GM19351 (cell line): ENCODE measurements around the gene CTDSP1.

Experiments
- ATAC-seq: cut with Tn5 transposase; IDR thresholded peaks from one replicate; pipeline ENCODE4 v1.9.1; 2021; ENCODE audit warnings: mild to moderate bottlenecking, moderate library complexity; ENCODE audit not compliant: unreplicated experiment

Gene CTDSP1

GRCh38 chr2:218382785-218383184, 16.9 kb upstream of the CTDSP1 start:
- ATAC-seq, result no peak

DNA sequence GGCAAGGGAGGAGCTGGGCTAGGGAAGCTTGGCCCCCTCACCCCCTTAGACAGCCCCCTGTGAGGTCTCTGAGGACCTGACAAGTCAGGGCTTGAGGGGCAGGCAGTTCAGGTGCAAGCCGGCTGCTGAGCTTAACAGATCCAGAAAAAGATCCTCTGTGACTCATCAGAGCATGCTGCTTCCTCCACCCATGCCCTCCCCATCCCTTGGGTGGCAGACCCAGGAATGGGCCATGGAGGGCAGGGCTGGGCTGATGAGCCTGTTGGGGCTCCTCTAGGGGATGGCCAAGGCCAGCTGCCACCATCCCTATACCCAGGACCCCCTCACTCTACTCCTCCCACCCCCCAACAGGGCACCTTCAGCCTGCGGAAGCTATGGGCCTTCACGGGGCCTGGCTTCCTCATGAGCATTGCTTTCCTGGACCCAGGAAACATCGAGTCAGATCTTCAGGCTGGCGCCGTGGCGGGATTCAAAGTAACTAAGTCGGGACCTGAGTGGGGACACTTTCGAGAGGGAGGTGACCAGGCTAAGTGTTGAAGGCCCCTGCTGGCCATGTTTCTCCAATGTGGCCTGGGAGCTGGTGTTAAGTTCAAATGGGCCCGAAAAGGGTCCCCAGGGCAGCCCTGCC, 15.7 kb upstream of the CTDSP1 start:
- no peak for ATAC-seq

DNA sequence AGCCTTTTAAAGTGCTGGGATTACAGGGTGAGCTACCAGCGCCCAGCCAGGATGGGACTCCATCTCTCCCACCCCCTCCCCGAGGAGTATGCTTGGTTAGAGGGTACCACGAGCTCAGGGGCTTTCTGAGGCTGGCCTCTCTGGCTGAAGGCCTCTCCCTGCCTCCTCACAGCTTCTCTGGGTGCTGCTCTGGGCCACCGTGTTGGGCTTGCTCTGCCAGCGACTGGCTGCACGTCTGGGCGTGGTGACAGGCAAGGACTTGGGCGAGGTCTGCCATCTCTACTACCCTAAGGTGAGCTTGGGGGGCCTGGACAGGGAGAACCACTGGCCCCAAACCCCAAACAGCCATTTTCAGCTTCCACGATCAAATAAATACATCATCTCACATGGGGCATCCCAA, 14.7 kb upstream of the CTDSP1 start:
- no peak for ATAC-seq

GRCh38 chr2:218386505-218387368, 12.9 kb upstream of the CTDSP1 start:
- no peak for ATAC-seq

GRCh38 chr2:218387369-218388194, 12.1 kb upstream of the CTDSP1 start:
- ATAC-seq, result no peak

- no peak for ATAC-seq
Measured at GRCh38 chr2:218389333-218390150, 10.1 kb upstream of the CTDSP1 start.

- ATAC-seq, result no peak
Measured at GRCh38 chr2:218391202-218391601, 8.5 kb upstream of the CTDSP1 start.

DNA sequence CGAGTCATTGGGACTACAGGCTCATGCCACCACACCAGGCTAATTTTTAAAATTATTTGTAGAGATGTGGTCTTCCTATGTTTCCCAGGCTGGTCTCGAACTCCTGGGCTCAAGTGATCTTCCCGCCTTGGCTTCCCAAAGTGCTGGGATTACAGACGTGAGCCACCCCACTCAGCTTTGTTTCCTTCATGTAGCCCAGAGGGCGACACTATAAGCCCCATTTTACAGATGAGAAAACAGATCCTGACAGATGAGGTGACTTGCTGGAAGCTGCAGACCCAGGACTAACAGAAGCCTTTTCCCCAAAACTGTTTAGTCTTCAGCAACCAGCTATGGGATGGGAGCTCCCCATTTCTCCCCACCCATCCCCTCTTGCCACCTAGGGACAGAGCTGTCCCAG, 7.2 kb upstream of the CTDSP1 start:
- ATAC-seq, result no peak

DNA sequence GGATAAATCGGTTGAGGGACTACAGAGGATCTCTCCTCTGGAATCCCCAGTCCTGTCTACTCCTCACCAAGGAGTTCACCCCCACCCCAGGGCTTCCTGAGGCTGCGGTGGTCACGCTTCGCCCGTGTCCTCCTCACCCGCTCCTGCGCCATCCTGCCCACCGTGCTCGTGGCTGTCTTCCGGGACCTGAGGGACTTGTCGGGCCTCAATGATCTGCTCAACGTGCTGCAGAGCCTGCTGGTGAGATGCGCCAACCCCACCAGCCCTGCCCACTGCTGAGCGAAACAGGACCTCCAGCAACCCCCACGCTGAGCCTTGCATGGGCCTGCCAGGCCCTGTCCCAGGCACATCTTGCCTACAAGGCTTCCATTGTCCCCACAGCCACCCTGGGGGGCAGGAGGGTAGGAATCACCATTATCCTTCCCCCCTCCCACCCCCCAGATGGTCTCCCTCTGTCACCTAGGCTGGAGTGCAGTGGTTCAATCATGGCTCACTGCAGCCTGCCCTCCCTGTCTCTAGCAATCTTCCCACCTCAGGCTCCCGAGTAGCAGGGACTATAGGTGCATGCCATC, 6.7 kb upstream of the CTDSP1 start:
- ATAC-seq, result no peak

DNA sequence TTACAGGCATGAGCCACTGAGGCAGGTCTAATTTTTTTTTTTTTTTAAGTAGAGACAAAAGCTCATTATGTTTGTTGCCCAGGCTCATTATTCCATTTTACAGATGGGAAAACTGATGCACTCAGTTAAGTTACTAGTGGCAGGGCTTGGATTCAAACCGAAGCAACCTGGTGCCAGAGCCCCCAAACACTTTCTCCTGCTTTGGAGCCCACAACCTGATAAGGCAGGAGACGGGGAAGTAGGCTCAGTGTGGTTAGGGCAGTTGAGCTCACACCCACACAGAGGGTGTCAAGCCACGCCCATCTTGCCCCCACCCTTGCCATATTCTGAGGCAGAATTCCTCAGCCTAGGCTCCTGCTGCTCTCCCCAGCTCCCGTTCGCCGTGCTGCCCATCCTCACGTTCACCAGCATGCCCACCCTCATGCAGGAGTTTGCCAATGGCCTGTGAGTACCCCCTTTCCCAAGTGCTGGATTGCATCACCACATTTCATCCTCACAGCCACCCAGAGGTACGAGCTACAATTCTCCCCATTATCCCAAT, 5.8 kb upstream of the CTDSP1 start:
- no peak for ATAC-seq

- no peak for ATAC-seq
Measured at GRCh38 chr2:218394298-218395089, 5.2 kb upstream of the CTDSP1 start.

DNA sequence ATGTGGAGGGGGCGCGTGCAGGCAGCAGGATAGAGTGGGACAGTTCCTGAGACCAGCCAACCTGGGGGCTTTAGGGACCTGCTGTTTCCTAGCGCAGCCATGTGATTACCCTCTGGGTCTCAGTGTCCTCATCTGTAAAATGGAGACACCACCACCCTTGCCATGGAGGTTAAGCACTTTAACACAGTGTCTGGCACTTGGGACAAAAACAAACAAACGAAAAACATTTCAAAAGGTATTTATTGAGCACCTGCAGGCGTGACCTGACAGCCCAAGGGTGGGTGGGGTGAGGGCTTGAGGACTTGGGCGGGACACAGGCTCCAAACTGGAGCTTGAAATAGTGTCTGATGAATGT, 4.6 kb upstream of the CTDSP1 start:
- no peak for ATAC-seq

- ATAC-seq, result no peak
Measured at GRCh38 chr2:218395456-218395825, 4.2 kb upstream of the CTDSP1 start.

DNA sequence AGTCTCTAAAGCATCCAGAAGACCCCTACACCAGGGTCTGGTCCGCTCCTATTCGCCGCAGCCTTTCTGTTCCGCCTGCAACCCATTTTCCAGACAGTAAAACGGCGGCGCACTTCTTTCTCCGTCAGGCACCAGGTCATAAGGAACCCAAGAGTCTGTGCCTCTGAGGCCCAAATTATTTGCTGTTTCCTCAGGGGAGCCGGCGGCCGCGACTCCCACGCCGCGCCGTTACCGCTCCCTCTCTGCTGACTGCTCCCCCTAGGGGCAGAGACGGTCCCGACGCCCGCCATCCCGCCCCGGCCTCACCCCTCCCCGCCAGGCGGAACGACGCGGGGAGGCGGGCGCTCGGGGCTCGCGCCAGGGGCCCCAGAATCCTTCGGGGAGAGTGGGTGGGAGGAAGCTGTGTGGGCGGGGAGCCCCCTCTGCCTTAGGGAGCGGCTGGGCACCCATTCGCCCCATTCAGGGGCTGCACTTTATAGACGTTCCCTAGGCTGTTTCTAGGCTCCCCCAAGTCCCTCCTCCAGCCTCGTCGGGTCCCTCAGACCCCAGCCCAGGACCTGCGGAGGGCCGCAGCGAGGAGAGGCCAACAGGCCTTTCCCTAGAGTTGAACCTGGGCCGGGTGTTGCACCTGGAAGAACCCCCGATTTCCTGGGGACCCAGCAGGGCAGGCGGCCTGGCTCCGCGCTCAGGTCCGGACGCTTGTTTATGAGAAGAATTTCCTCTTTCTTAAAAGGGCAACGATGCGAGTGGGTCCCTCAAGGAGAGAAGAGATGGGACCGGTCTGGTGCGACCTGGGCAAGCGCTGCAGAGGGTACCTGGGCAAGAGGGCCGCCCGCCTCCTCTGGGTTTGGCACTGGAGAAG, 3.6 kb upstream of the CTDSP1 start:
- ATAC-seq, result peak; percentile 43

DNA sequence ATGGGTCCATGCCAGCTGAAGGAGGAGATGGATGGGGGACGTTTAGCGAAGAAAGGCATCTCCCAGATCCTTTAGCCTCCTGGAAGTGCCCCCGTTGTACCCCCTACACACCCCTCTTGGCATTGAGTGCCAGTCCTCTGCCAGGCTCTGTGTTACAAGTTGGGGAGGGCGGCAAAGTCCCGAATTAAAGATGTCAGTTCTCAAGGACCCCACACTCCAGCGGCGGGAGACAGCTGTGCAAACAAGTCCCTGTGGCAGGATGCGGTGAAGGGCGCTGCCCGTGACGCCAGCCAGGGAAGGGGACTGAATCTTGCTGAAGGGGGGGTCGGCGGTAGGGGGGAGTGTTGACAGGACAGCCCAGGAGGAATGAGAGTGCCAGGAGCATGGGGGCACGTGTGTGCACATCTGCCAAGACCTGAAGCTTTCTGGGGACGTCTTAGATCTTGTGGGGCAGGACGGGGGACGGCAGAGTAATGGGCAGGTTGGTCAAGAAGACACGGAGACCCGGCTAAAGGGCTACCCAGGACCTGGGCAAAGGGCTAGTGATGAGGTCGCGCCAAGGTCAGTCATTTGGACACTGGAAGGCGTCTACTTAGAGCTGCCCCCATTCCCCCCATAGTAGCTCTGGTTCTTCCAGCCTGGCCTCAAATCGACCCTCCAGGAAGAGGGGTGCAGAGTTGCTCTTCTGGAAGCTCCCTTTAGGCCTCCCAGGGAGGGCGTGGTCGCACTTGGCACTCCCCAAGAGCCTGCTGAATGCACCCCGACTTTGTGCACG, 2.8 kb upstream of the CTDSP1 start:
- ATAC-seq, result no peak

DNA sequence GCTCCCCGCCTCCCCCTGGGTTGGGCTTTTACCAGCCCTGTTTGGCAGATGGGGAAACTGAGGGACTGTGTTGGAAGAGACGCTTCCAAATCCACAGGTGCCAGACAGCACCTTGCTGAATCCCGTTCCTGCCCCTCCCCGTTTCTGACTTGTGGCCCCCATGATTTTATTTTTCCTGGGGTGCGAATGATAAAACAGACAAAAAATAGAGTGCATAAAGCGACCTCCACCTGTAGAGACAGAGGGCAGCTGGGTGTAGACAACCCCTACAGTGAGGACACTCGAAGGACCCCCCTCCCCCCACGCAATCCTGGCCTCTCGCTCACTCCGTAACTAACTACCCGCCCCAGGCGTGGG, 2.2 kb upstream of the CTDSP1 start:
- ATAC-seq, result no peak

DNA sequence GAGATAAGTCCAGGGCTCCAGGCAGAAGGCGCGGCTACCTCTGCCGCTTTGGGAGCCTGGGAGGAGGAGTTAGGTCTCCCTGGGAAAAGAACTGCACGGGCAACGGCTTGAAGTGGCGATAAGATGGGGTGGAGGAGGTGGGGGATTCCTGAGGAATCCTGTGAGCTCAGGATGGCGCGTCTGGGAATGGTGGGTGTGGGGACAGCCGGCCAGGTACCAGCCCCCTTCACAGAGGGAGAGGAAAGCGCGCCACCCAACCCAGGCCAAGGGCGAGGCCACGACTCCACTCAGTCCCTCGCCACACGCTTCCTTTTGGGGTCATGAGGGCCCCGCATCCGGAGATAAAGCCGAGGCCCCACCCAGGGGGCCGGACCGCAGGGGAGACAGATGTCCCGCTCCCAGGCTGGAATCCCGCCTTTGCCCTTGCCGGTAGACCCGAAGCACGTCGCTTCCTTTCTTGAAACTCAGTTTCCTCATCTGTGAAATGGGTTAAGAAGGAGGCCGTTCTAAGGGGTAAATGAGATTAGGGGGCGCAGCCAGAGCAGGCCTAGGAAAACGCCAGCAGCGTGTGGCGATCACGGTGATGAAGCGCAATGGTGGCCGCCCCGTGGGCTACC, 1.7 kb upstream of the CTDSP1 start:
- ATAC-seq, result peak; percentile 19
